ENCODE data around the gene FRMD6. TPM values are rescaled to one million over a fixed set of nuclear protein-coding genes. Genes with fewer than 3 reads are reported as not detected.

FRMD6 gene
- total and polyA plus RNA-seq, 9 of the 15 experiments (the other 6 are each of a cell fraction or from before 2014, with no cell fraction given), result 0.11 to 0.92 (median 0.53) TPM

DNA sequence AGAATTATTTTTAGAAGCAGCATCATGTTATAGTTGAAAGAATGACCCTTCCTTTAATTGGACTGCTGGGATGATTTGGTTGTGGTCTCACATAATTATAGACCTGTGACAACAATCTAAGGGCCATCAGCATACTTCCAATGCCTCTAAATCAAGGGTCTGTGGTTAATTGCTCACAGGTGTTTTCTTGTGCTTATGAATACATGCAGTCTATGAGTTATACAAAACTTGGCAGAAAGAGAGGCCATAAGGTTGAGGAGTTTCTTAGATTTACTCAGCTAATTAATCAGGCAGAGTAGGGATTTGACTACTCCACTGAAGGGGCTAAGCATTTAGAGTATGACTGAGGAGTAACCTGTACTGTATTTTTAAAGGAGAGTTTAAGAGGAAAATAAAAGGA is 37.0 kb upstream of the FRMD6 start (continued):
- TF ChIP-seq, protein P1, sequence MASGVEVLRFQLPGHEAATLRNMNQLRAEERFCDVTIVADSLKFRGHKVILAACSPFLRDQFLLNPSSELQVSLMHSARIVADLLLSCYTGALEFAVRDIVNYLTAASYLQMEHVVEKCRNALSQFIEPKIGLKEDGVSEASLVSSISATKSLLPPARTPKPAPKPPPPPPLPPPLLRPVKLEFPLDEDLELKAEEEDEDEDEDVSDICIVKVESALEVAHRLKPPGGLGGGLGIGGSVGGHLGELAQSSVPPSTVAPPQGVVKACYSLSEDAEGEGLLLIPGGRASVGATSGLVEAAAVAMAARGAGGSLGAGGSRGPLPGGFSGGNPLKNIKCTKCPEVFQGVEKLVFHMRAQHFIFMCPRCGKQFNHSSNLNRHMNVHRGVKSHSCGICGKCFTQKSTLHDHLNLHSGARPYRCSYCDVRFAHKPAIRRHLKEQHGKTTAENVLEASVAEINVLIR (CRISPR knock-in tag; IDR thresholded peaks at IDR 0.05), result no peak
- TF ChIP-seq TOE1 (IDR thresholded peaks at IDR 0.05; ENCODE audit: borderline replicate concordance) (no peak), TOE1 (CRISPR knock-in tag; IDR thresholded peaks at IDR 0.05; ENCODE audit: borderline replicate concordance, low read depth) (no peak)

DNA sequence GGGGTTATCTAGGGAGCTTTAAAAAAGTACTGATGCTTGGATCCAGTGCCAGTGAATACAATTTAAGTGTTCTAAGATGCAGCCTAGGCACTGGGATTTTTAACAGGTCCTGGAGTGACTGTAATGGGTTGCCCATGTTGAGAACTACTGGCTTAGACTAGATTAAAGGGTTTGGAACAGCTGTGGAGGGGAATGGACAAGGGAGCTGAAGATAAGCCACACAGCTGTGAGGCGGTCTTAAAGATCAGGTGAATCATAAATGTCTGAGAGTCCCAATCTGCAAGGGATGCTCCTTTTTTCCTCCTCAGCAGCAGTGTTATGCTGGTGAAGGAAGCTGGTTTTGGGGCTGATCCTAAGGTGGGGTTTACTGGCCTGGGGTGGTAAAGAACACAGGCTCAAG is 35.5 kb upstream of the FRMD6 start:
- FAIRE-seq, result no peak
- WGBS (ENCODE audit: insufficient coverage, low coverage, missing lambda C conversion rate), result 0% methylated on average over 1 of the region's 1 CpG
- TF ChIP-seq CBFA2T2 (conservative IDR thresholded peaks at IDR 0.05) (no peak), PTRF (tag; IDR thresholded peaks at IDR 0.05) (no peak), ZFPM2 (CRISPR knock-in tag; IDR thresholded peaks at IDR 0.05) (no peak), CGGBP1 (CRISPR knock-in tag; IDR thresholded peaks at IDR 0.05) (no peak), ARID4B (CRISPR knock-in tag; IDR thresholded peaks at IDR 0.05) (no peak), TAF7 (tag; IDR thresholded peaks at IDR 0.05) (no peak), PBX2 (CRISPR knock-in tag; IDR thresholded peaks at IDR 0.05; ENCODE audit: low read depth) (no peak), PBX2 (tag; conservative IDR thresholded peaks at IDR 0.05; ENCODE audit: low read depth) (no peak), CTBP1 (IDR thresholded peaks at IDR 0.05; ENCODE audit: borderline replicate concordance) (no peak), SRSF1 (IDR thresholded peaks at IDR 0.05; ENCODE audit: low read depth, low read length) (no peak), ZFP36 (IDR thresholded peaks at IDR 0.05; ENCODE audit: low read depth, low read length, partially characterized antibody) (no peak)

More for the DNA sequence above, 35.5 kb upstream of the FRMD6 start:
- Histone ChIP-seq H3K27ac (ENCODE audit: extremely low read depth, low read depth, low read length) (no peak overlapping the region), H3K9me1 (ENCODE audit: control insufficient read depth, insufficient read depth, low read length) (no peaks in the 10 kb centered on the region), H3K4me3 (no peak overlapping the region), H3K9me3 (replicated peaks; ENCODE audit: control insufficient read depth, insufficient read depth, low read depth, low read length) (no peaks in the 10 kb centered on the region), H2AFZ (ENCODE audit: low read depth, low read length) (no peak overlapping the region), H3K79me2 (ENCODE audit: control insufficient read depth, insufficient read depth, low read length) (no peaks in the 10 kb centered on the region), H3K36me3 (ENCODE audit: control insufficient read depth, insufficient read depth, low read length) (no peaks in the 10 kb centered on the region), H4K20me1 (replicated peaks; ENCODE audit: control insufficient read depth, insufficient read depth, low read length) (no peaks in the 10 kb centered on the region), H3K27me3 (ENCODE audit: control insufficient read depth in 2 of 2, insufficient read depth in 2 of 2, low read length in 2 of 2) (no peaks in the 10 kb centered on the region), H3K4me1 (replicated peaks in 1 of 2; ENCODE audit: control insufficient read depth in 2 of 2, insufficient read depth in 2 of 2, low read length in 2 of 2) (no peaks in the 10 kb centered on the region), H3K4me2 (ENCODE audit: insufficient read depth, low read length) (no peak overlapping the region), H3K9ac (ENCODE audit: insufficient read depth in 1 of 2, low read depth in 2 of 2, low read length in 2 of 2) (no peak overlapping the region)
- in situ Hi-C loops (cut with MboI), result no loop called here
- intact Hi-C loops (cut with micrococcal nuclease), result no loop called here
- BruUV-seq (replicated peaks), result no TSS peak
- ATAC-seq (no peak), DNase-seq (ENCODE audit: extremely low read depth in 1 of 4, low spot score in 3 of 4) (no peak)
- ChIA-PET POLR2A (no interaction called here), CTCF (ENCODE audit: low intra/inter-chr PET ratio) (no interaction called here)
